ENCODE measurements around the gene KIAA0930.

DNA sequence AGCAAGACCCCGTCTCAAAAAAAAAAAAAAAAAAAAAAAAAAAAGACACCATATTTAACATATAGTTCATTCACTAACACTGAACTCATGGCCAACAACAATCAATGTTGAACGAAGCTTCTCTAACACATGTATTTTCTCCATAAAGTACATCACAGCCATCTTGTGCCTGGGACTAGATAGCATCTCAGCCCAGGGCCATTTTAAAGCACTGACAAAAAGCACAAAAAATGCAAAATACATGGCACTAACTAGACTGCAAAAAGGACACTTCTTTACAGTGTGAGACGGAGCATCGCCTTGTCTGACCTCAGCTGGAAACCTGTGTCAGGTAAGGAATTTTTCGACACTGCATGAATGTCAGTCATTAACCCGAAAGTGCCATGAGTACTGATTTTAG is 23.3 kb downstream of the KIAA0930 start:
- no peak for TF ChIP-seq POLR2A (IDR thresholded peaks at IDR 0.05)
- TF ChIP-seq, protein P1, sequence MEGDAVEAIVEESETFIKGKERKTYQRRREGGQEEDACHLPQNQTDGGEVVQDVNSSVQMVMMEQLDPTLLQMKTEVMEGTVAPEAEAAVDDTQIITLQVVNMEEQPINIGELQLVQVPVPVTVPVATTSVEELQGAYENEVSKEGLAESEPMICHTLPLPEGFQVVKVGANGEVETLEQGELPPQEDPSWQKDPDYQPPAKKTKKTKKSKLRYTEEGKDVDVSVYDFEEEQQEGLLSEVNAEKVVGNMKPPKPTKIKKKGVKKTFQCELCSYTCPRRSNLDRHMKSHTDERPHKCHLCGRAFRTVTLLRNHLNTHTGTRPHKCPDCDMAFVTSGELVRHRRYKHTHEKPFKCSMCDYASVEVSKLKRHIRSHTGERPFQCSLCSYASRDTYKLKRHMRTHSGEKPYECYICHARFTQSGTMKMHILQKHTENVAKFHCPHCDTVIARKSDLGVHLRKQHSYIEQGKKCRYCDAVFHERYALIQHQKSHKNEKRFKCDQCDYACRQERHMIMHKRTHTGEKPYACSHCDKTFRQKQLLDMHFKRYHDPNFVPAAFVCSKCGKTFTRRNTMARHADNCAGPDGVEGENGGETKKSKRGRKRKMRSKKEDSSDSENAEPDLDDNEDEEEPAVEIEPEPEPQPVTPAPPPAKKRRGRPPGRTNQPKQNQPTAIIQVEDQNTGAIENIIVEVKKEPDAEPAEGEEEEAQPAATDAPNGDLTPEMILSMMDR (IDR thresholded peaks at IDR 0.05), result no peak
